ENCODE measurements around the gene AMIGO2. TPM values are rescaled to one million over a fixed set of nuclear protein-coding genes. Genes with fewer than 3 reads are reported as not detected.

The AMIGO2 gene
- total and polyA plus RNA-seq, 2 experiments from 2014 or later = 1.8 to 3.8 TPM

- Mint-ChIP-seq H3K4me1 (no peaks in the 10 kb centered on the region), H3K27ac (no peak overlapping the region), H3K36me3 (ENCODE audit: low read depth) (peaks cover 20% of the 10 kb centered on the region), H3K9me3 (peaks cover 32% of the 10 kb centered on the region), H3K27me3 (ENCODE audit: insufficient read depth, low read depth, poor library complexity) (no peaks in the 10 kb centered on the region), H3K4me3 (no peak overlapping the region)
- H4K20me1 ChIP-seq (replicated peaks; ENCODE audit: insufficient read depth) = no peaks in the 10 kb centered on the region
- H3K36me3 ChIP-seq (ENCODE audit: insufficient read depth) = peaks cover 5% of the 10 kb centered on the region; the same call in 1 of the 2 replicates
- H3K4me3 ChIP-seq = no peak overlapping the region
- no peaks in the 10 kb centered on the region for H3F3A ChIP-seq (replicated peaks; ENCODE audit: low read depth)
- DNase-seq (ENCODE audit: low spot score) = no peak
- H3K4me1 ChIP-seq (ENCODE audit: insufficient read depth) = peaks cover 7% of the 10 kb centered on the region
- no peak overlapping the region for H3K27ac ChIP-seq (ENCODE audit: low read depth)
- peak overlapping the region; percentile 84; the same call in 1 of the 2 replicates for H2AFZ ChIP-seq
- H3K9me2 ChIP-seq (ENCODE audit: insufficient read depth) = no peaks in the 10 kb centered on the region
- TF ChIP-seq ZNF331 (CRISPR knock-in tag; IDR thresholded peaks at IDR 0.05; ENCODE audit: low read depth) (no peak), NANOG (IDR thresholded peaks at IDR 0.05; ENCODE audit: borderline replicate concordance) (no peak), ZNF462 (CRISPR knock-in tag; IDR thresholded peaks at IDR 0.05) (no peak), REST (IDR thresholded peaks at IDR 0.05; ENCODE audit: unreplicated experiment) (no peak), JUNB (IDR thresholded peaks at IDR 0.05; ENCODE audit: unreplicated experiment) (no peak), POLR2AphosphoS5 (IDR thresholded peaks at IDR 0.05; ENCODE audit: low read depth) (no peak), CREB1 (CRISPR knock-in tag; IDR thresholded peaks at IDR 0.05; ENCODE audit: low read depth) (no peak), EZH2phosphoT487 (IDR thresholded peaks at IDR 0.05; ENCODE audit: unreplicated experiment) (no peak), EZH2 (IDR thresholded peaks at IDR 0.05; ENCODE audit: low read depth, unreplicated experiment) (no peak), CTCF (conservative IDR thresholded peaks at IDR 0.05; ENCODE audit: low read depth in 2 of 2) (no peak), ZNF114 (CRISPR knock-in tag; IDR thresholded peaks at IDR 0.05) (no peak), ETS1 (IDR thresholded peaks at IDR 0.05) (no peak), STAT1 (IDR thresholded peaks at IDR 0.05; ENCODE audit: unreplicated experiment) (no peak)
- no peaks in the 10 kb centered on the region for H3K27me3 ChIP-seq (ENCODE audit: insufficient read depth)
- no peak overlapping the region for H3K4me2 ChIP-seq
- H3K79me2 ChIP-seq (replicated peaks; ENCODE audit: insufficient read depth) = no peaks in the 10 kb centered on the region
- ATAC-seq = no peak
Measured at GRCh38 chr12:47054659-47055058, 25.1 kb downstream of the AMIGO2 start.
